Prostate gland (tissue), 2 donors: ENCODE measurements around the gene TPSB2. TPM values are rescaled to one million over a fixed set of nuclear protein-coding genes. Genes with fewer than 3 reads are reported as not detected.
"Not testable (repeated sequence)": the region's sequence is repeated elsewhere in the genome, so short reads cannot be mapped to it uniquely, and the experiment has no call there.

Source experiments
- DNase-seq: peaks from one replicate; pipeline ENCODE4 v3.0.0-alpha.2; 2019; ENCODE audit warnings: low spot score
- H3K27ac ChIP-seq, 2 donors: fragments of 200-600 bp; sonication (generic); 2 replicates each; pipeline ENCODE4 v1.5.1; 2017 to 2019
- H3K27me3 ChIP-seq: fragments of 200-600 bp; sonication (generic); replicated peaks from 2 replicates; pipeline ENCODE4 v1.5.1; 2019; ENCODE audit not compliant: insufficient read depth
- H3K36me3 ChIP-seq, 2 donors: fragments of 200-600 bp; sonication (generic); 1 replicate in 1 of 2; 2 replicates in 1 of 2; pipeline versions ENCODE4 v1.5.1 to v1.8.1; 2017 to 2019
- H3K4me1 ChIP-seq: fragments of 200-600 bp; sonication (generic); replicated peaks from 2 replicates; pipeline ENCODE4 v1.5.1; 2019
- H3K4me3 ChIP-seq, 2 donors: fragments of 200-600 bp; sonication (generic); 2 replicates each; pipeline ENCODE4 v1.5.1; 2017 to 2019
- H3K9me3 ChIP-seq: fragments of 200-600 bp; sonication (generic); 2 replicates; pipeline ENCODE4 v1.5.1; 2017
- CTCF ChIP-seq, 4 experiments: fragments of 200-600 bp in 2 of 4; fragments of 450-650 bp in 2 of 4; sonication (generic) in 2 of 4; IDR thresholded peaks; 1 replicate in 3 of 4; 2 replicates in 1 of 4; pipeline ENCODE4 v1.5.1; 2016 to 2019; ENCODE audit warnings: antibody characterized with exemption in 4 of 4, mild to moderate bottlenecking in 2 of 4, moderate library complexity in 2 of 4
- POLR2A ChIP-seq: fragments of 450-650 bp; IDR thresholded peaks from one replicate; pipeline ENCODE4 v1.6.1; 2016; ENCODE audit warnings: antibody characterized with exemption, mild to moderate bottlenecking
- POLR2AphosphoS5 ChIP-seq: sonication (generic); formaldehyde crosslinking; IDR thresholded peaks from one replicate; pipeline ENCODE4 v1.6.1; 2017; ENCODE audit warnings: antibody characterized with exemption
- WGBS: methylation state at CpG from one replicate; pipeline ENCODE4 v1.1.5; 2018; 5-methylcytosine and 5-hydroxymethylcytosine counted together
- intact Hi-C: fragments of 100-400 bp; cut with DNase I; formaldehyde crosslinking; loops from one replicate; pipeline ENCODE4 v1.14.2; 2022
- total RNA-seq, 2 donors: library from RNA; depleted of rRNA; stranded (reverse); fragments of >200 nt; gene quantifications; one replicate each; pipeline ENCODE4 v1.1.0, GENCODE V29; 2016

Gene TPSB2
- total RNA-seq, 2 donors from 2014 or later = 31.8 to 78.7 TPM

DNA sequence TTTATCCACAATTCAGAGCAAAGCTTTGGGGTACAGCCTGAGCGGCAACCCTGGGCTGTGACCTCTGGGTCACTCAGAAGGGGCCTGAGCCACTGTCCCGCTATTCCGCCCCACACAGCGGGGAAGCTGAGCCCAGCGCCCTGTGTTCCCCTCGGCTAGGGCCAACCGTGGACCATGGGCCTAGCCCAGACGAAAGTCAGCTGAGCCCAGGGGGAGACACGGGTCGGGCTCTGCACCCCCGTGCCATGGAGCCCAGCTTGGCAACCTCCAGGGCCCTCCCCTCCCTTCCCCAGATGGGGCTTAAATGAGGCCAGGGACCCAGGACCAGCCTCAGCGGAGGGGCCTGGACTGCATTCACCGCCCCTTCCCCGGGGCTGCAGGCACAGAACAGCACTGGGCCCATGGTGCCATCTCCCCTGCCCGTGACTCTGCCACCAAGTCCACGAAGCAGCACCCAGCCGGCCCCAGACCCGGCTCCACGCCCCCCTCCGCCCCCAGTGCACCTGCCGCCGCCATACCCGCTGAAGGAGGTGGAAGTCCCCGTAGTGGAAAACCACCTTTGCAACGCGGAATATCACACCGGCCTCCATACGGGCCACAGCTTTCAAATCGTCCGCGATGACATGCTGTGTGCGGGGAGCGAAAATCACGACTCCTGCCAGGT is 27.7 kb upstream of the TPSB2 start:
- TF ChIP-seq CTCF (IDR thresholded peaks at IDR 0.05) (no peak), POLR2A (no peak), POLR2AphosphoS5 (no peak)
- H3K36me3 ChIP-seq = no peaks in the 10 kb centered on the region
- H3K27me3 ChIP-seq = peaks cover 21% of the 10 kb centered on the region
- intact Hi-C loops = no loop called here
- WGBS = 78% methylated on average over 31 of the region's 34 CpGs
- no peak overlapping the region for H3K27ac ChIP-seq
- H3K4me1 ChIP-seq = no peaks in the 10 kb centered on the region
- DNase-seq = no peak
- H3K9me3 ChIP-seq = no peaks in the 10 kb centered on the region
- H3K4me3 ChIP-seq = no peak overlapping the region

DNA sequence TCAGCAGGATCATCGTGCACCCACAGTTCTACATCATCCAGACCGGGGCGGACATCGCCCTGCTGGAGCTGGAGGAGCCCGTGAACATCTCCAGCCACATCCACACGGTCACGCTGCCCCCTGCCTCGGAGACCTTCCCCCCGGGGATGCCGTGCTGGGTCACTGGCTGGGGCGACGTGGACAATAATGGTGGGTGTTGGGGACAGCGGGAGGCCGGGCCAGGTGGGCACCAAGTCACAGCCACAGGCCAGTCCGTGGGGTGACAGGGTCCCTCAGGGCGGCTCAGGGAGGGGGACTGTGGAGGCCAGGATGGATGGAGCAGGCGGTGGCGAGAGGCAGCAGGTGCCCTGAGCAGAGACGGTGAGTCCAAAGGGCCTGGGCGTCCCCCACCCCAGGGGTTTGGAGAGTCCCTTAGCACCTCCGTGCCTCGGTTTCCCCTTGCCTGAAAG is 26.9 kb upstream of the TPSB2 start:
- Histone ChIP-seq H3K9me3 (no peaks in the 10 kb centered on the region), H3K4me3 (no peak overlapping the region), H3K27me3 (peaks cover 17% of the 10 kb centered on the region), H3K27ac (no peak overlapping the region), H3K4me1 (no peaks in the 10 kb centered on the region), H3K36me3 (no peaks in the 10 kb centered on the region)
- DNase-seq = no peak
- intact Hi-C loops = no loop called here
- TF ChIP-seq POLR2AphosphoS5 (no peak), CTCF (IDR thresholded peaks at IDR 0.05) (no peak), POLR2A (no peak)
- 85% methylated on average over 22 of the region's 22 CpGs for whole genome bisulfite sequencing

- H3K4me1 ChIP-seq, H3K9me3 ChIP-seq, H3K27ac ChIP-seq, H3K4me3 ChIP-seq, intact Hi-C loops, DNase-seq, H3K36me3 ChIP-seq: not testable (repeated sequence)
- WGBS = 73% methylated on average over 22 of the region's 23 CpGs
- H3K27me3 ChIP-seq = peaks cover 16% of the 10 kb centered on the region
Observed at GRCh38 chr16:1256296-1256873, 26.4 kb upstream of the TPSB2 start.

DNA sequence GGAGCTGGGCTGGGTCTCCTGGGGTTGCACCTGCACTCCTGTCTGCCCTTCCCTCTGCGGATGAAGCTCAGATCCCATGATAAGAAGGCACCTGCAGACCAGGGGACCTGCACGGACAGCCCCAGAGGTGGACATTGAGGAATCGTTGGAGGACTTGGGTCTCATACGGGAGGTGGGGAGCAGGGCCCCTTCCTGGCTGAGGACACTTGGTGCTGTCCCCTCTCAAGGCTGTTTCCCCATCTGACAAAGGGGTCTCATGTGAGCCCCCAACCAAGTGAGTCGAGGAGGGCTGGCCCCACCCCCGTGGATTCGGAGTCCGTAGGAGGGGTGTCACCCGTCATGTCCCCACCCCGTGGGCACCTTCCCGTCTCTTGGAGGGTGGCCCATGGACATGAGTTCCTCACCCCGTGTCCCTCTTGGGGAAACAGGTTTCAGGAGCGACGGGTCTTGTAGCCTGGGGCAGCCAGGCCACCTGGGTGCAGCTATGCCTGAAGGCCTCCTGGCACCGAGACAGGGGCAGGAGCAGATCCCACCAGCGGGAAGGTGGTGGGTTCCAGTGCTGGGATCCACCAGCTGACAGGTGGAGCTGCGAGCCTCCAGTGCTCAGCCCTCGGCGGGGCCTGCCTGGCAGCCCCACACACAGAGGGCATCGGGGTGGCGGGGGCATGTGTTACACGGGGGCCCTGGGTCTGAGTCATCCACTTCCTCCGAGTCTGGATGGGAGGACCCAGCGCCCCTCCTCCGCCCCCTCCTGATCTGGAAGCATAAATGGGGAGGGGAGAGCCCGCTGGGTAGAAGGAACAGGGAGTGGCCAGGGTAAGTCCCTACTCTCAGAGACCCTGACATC is 25.5 kb upstream of the TPSB2 start, which contains the start of gene TPSD1:
Gene TPSD1, plus strand, starts transcription at position 794 of the 847 bp plus-strand sequence. CDS start 212 bp downstream, outside the sequence.
- H3K27me3 ChIP-seq, H3K4me1 ChIP-seq, intact Hi-C loops, H3K36me3 ChIP-seq, H3K4me3 ChIP-seq, DNase-seq, H3K9me3 ChIP-seq, H3K27ac ChIP-seq: not testable (repeated sequence)
- 57% methylated on average over 21 of the region's 26 CpGs for WGBS

- H3K9me3 ChIP-seq, intact Hi-C loops, H3K4me3 ChIP-seq, H3K27ac ChIP-seq, H3K4me1 ChIP-seq, H3K36me3 ChIP-seq, DNase-seq, H3K27me3 ChIP-seq: not testable (repeated sequence)
- no CpG with 5 or more reads among the region's 3 CpGs for WGBS
Observed at GRCh38 chr16:1254821-1255220, 24.8 kb upstream of the TPSB2 start.

GRCh38 chr16:1253701-1254364 is 23.8 kb upstream of the TPSB2 start:
- intact Hi-C loops, H3K4me1 ChIP-seq, DNase-seq, H3K9me3 ChIP-seq, H3K27ac ChIP-seq, H3K4me3 ChIP-seq, H3K27me3 ChIP-seq, H3K36me3 ChIP-seq: not testable (repeated sequence)
- WGBS = no CpG with 5 or more reads among the region's 47 CpGs

DNA sequence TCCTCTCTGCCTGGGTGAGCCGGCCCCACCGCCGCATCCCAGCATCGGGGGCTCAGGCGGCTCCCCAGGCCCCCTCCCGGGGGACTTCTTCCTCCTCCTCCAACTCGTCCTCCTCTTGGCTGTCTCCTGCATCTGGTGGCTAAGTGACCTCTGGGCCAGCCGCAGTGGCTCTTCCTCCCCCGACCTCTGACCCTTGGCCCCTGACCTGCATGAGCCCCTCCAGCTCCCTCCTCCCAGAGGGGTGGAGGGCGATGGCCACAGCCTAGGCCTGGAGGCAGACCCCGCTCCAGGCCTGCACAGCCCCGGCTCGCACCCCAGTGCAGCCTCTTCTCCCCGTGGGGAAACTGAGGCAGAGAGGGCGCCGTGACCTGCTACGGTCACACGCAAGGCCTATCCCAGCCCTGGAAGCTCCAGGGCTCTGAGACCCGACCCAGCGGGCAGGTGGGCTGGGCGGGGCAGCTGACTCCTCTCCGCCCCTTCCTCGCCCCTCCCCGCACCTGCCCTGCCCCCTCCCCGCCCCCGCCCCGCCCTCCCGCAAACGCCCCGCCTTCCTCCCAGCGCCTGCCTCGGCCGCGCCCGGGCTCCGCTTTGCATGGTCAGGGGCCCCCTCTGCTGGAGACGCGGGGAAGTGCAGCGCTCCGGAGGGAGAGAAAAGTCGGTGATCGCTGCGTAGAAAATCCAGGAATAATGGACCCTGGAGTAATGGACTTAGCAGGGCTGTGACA is 19.2 kb upstream of the TPSB2 start:
- H3K27ac ChIP-seq, H3K27me3 ChIP-seq, intact Hi-C loops, DNase-seq, H3K9me3 ChIP-seq, H3K4me3 ChIP-seq, H3K36me3 ChIP-seq, H3K4me1 ChIP-seq: not testable (repeated sequence)
- no CpG with 5 or more reads among the region's 43 CpGs for WGBS

DNA sequence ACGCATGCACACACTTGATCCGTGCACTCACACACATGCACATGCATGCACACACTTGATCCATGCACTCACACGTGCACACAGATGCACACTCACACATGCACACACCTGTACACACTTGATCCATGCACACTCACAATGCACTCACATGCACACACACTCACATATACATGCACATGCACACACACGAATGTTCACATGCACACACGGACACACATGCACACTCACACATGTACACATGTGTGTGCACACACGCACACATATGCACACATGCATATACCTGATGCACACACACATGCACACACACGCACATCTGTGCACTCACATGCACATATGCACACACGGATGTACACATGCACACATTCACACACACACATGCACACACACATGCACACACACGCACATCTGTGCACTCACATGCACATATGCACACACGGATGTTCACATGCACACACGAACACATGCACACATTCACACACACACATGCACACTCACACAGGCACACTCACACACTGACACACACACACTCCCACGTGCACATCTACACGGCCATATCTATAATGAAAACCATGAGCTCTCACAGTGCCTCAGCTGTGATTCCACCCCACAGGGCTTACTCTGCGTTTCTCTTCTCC is 18.0 kb upstream of the TPSB2 start:
- H3K27me3 ChIP-seq, H3K4me1 ChIP-seq, H3K36me3 ChIP-seq, H3K27ac ChIP-seq, DNase-seq, H3K4me3 ChIP-seq, H3K9me3 ChIP-seq, intact Hi-C loops: not testable (repeated sequence)
- whole genome bisulfite sequencing = 84% methylated on average over 14 of the region's 14 CpGs
